ENCODE results near the gene LIG1. TPM values are rescaled to one million over a fixed set of nuclear protein-coding genes. Genes with fewer than 3 reads are reported as not detected.
A peak's percentile ranks its signal among the peaks of the same experiment; 100 is the strongest.

The LIG1 gene
- total and polyA plus RNA-seq, 2 of the 13 experiments (the other 11 are each of a cell fraction or from before 2014, with no cell fraction given), result 20.1 to 64.4 TPM

GRCh38 chr19:48169939-48170803 lies at the start of gene LIG1, which contains the start of gene ZSWIM9 (continued):
- 0 out of 2 replicates have a peak, but pooled peaks have one; percentile 34 for TF ChIP-seq CHD2 (IDR thresholded peaks at IDR 0.05; ENCODE audit: low read depth, low read length)
- 0 out of 2 replicates have a peak, but pooled peaks have one; percentile 30 for TF ChIP-seq TBX3 (IDR thresholded peaks at IDR 0.05; ENCODE audit: borderline replicate concordance)
- TF ChIP-seq PCBP1 (IDR thresholded peaks at IDR 0.05; ENCODE audit: borderline replicate concordance, low read depth, low read length), result no peak
- no peak for TF ChIP-seq ZNF256 (CRISPR knock-in tag; conservative IDR thresholded peaks at IDR 0.05)
- TF ChIP-seq NCOA1 (CRISPR knock-in tag; IDR thresholded peaks at IDR 0.05), result no peak
- TF ChIP-seq SAP130 (CRISPR knock-in tag; IDR thresholded peaks at IDR 0.05; ENCODE audit: low read depth), result peak; percentile 95
- TF ChIP-seq ZNF430 (CRISPR knock-in tag; IDR thresholded peaks at IDR 0.05), result no peak; the same call in 1 of the 2 replicates
- no peak for TF ChIP-seq MZF1 (CRISPR knock-in tag; IDR thresholded peaks at IDR 0.05; ENCODE audit: borderline replicate concordance)
- TF ChIP-seq MBD4 (IDR thresholded peaks at IDR 0.05; ENCODE audit: borderline replicate concordance, low read length), result no peak
- TF ChIP-seq ZSCAN12 (CRISPR knock-in tag; IDR thresholded peaks at IDR 0.05), result no peak; the same call in 1 of the 2 replicates
- no peak; the same call in 1 of the 2 replicates for TF ChIP-seq ZNF607 (CRISPR knock-in tag; IDR thresholded peaks at IDR 0.05; ENCODE audit: borderline replicate concordance)
- TF ChIP-seq SMARCE1 (IDR thresholded peaks at IDR 0.05; ENCODE audit: borderline replicate concordance), result no peak
- no peak for TF ChIP-seq ATF6 (CRISPR knock-in tag; conservative IDR thresholded peaks at IDR 0.05)
- no peak for TF ChIP-seq MLLT10 (CRISPR knock-in tag; IDR thresholded peaks at IDR 0.05)
- peak; percentile 81; the same call in 1 of the 2 replicates for TF ChIP-seq ZBTB10 (CRISPR knock-in tag; IDR thresholded peaks at IDR 0.05; ENCODE audit: borderline replicate concordance)
- no peak for TF ChIP-seq RELA (CRISPR knock-in tag; IDR thresholded peaks at IDR 0.05)
- peak; percentile 85 for TF ChIP-seq ZNF446 (CRISPR knock-in tag; IDR thresholded peaks at IDR 0.05)
- peak; percentile 50; the same call in 1 of the 2 replicates for TF ChIP-seq FOXC1 (CRISPR knock-in tag; IDR thresholded peaks at IDR 0.05; ENCODE audit: borderline replicate concordance)
- TF ChIP-seq BATF2 (CRISPR knock-in tag; IDR thresholded peaks at IDR 0.05), result 0 out of 2 replicates have a peak, but pooled peaks have one; percentile 58
- peak; percentile 58; the same call in 1 of the 2 replicates for TF ChIP-seq MXD3 (CRISPR knock-in tag; IDR thresholded peaks at IDR 0.05)
- TF ChIP-seq ZNF12 (CRISPR knock-in tag; IDR thresholded peaks at IDR 0.05), result no peak
- TF ChIP-seq HNRNPUL1 (IDR thresholded peaks at IDR 0.05; ENCODE audit: low read depth, low read length), result no peak
- no peak for TF ChIP-seq ZNF672 (CRISPR knock-in tag; IDR thresholded peaks at IDR 0.05)
- TF ChIP-seq HES4 (CRISPR knock-in tag; IDR thresholded peaks at IDR 0.05; ENCODE audit: borderline replicate concordance), result no peak
